HL-60 (cell line): Measurements from ENCODE around the gene RPS6KC1.

ENCODE experiments used
- GABPA ChIP-seq: IDR thresholded peaks from 2 replicates; pipeline ENCODE4 v1.6.1; 2012; ENCODE audit warnings: low read depth
- POLR2AphosphoS5 ChIP-seq: IDR thresholded peaks from 2 replicates; pipeline ENCODE4 v1.6.1; 2012; ENCODE audit warnings: low read depth
- SPI1 ChIP-seq: IDR thresholded peaks from 2 replicates; pipeline ENCODE4 v1.6.1; 2012; ENCODE audit warnings: low read depth, mild to moderate bottlenecking, borderline replicate concordance
- TF ChIP-seq, protein P1 (sequence below): IDR thresholded peaks from one replicate; pipeline ENCODE4 v1.5.1; 2011; ENCODE audit warnings: low read length, control low read depth, inconsistent platforms; ENCODE audit not compliant: insufficient read depth
- TF ChIP-seq, protein P2 (sequence below): IDR thresholded peaks from 2 replicates; pipeline ENCODE4 v1.6.1; 2012; ENCODE audit warnings: low read depth; ENCODE audit not compliant: insufficient replicate concordance

DNA sequence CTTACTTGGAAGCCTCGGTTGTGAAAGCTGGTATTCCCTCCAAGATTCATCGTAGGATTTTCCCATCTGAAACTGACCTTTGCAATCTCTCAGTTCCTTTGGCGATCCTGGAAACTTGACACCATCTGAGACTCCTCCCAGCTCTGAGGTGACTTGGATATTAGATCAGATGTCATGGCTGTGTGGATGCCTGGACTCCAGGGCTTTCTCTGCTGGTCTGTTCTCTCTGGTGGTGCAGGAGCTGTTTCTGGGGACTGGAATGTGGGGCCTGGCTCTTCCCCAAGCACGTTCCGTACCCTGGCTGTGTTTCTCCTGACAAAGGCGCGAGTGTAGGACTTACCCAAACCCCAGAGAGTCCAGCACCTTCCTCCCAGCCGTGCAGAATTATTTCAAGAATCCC, 252.2 kb downstream of the RPS6KC1 start:
- TF ChIP-seq, protein P1, sequence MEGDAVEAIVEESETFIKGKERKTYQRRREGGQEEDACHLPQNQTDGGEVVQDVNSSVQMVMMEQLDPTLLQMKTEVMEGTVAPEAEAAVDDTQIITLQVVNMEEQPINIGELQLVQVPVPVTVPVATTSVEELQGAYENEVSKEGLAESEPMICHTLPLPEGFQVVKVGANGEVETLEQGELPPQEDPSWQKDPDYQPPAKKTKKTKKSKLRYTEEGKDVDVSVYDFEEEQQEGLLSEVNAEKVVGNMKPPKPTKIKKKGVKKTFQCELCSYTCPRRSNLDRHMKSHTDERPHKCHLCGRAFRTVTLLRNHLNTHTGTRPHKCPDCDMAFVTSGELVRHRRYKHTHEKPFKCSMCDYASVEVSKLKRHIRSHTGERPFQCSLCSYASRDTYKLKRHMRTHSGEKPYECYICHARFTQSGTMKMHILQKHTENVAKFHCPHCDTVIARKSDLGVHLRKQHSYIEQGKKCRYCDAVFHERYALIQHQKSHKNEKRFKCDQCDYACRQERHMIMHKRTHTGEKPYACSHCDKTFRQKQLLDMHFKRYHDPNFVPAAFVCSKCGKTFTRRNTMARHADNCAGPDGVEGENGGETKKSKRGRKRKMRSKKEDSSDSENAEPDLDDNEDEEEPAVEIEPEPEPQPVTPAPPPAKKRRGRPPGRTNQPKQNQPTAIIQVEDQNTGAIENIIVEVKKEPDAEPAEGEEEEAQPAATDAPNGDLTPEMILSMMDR = no peak
- TF ChIP-seq POLR2AphosphoS5 = no peak
- TF ChIP-seq SPI1 = no peak
- TF ChIP-seq, protein P2, sequence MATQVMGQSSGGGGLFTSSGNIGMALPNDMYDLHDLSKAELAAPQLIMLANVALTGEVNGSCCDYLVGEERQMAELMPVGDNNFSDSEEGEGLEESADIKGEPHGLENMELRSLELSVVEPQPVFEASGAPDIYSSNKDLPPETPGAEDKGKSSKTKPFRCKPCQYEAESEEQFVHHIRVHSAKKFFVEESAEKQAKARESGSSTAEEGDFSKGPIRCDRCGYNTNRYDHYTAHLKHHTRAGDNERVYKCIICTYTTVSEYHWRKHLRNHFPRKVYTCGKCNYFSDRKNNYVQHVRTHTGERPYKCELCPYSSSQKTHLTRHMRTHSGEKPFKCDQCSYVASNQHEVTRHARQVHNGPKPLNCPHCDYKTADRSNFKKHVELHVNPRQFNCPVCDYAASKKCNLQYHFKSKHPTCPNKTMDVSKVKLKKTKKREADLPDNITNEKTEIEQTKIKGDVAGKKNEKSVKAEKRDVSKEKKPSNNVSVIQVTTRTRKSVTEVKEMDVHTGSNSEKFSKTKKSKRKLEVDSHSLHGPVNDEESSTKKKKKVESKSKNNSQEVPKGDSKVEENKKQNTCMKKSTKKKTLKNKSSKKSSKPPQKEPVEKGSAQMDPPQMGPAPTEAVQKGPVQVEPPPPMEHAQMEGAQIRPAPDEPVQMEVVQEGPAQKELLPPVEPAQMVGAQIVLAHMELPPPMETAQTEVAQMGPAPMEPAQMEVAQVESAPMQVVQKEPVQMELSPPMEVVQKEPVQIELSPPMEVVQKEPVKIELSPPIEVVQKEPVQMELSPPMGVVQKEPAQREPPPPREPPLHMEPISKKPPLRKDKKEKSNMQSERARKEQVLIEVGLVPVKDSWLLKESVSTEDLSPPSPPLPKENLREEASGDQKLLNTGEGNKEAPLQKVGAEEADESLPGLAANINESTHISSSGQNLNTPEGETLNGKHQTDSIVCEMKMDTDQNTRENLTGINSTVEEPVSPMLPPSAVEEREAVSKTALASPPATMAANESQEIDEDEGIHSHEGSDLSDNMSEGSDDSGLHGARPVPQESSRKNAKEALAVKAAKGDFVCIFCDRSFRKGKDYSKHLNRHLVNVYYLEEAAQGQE = no peak
- TF ChIP-seq GABPA = no peak
